NCI-H146 treated with DMSO at 0.1 percent for 48 hours (cell line): Measurements from ENCODE around the gene NBEAL1.
A peak's percentile ranks its signal among the peaks of the same experiment; 100 is the strongest.
"Not testable (repeated sequence)": the region's sequence is repeated elsewhere in the genome, so short reads cannot be mapped to it uniquely, and the experiment has no call there.

Source experiments
- DNase-seq: peaks from one replicate; lab custom pipeline; 2025; ENCODE audit not compliant: unreplicated experiment; lab: John Stamatoyannopoulos, UW

NBEAL1 gene

DNA sequence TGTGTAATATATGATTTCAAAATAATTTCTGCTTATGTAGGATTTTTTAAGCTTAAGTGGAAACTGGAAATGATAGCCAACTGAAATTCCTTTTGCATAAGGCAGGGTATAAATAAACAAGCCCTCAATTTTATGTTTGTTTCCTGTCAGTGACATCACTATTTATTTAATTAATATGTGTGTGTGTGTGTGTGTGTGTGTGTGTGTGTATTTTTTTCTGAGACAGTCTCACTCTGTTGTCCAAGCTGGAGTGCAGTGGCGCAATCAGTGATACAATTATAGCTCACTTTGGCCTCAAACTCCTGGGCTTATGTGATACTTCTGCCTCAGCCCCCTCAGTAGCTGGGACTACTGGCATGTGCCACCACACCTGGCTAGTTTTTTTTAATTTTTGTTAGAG, 194.9 kb downstream of the NBEAL1 start:
- DNase-seq: no peak

DNA sequence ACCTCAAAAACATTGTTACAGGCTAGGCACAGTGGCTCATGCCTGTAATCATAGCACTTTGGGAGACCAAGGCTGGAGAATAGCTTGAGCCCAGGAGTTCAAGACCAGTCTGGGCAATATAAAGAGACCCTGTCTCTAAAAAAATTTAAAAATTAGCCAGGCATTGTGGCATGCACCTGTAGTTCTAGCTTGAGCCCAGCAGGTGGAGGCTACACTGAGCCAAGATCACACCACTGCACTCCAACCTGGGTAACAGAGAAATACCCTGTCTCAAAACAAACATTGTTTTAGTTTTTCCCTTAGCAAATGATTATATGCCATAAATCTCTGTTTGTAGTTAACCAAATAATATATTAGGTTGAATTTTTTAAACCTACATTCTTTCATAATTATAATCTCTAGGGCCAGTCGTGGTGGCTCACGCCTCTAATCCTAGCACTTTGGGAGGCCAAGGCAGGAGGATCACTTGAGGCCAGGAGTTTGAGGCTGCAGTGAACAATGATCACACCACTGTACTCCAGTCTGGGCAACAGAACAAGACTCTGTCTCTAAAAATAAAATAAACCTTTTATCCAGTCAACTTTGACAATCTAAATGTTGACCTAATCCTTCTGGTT, 210.9 kb downstream of the NBEAL1 start:
- no peak for DNase-seq

DNA sequence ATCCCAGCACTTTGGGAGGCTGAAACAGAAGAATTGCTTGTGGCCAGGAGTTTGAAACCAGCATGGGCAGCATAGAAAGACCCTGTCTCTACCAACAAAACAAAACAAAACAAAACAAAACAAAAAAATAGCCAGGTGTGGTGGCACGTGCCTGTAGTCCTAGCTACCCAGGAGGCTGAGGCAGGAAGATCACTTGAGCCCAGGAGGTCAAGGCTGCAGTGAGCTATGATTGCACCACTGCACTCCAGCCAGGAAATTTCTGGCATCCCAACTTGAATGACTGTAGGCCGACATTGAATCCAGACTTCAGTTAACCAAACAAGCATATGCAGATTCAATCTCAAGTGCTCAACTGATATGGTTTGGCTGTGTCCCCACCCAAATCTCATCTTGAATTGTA, 215.0 kb downstream of the NBEAL1 start:
- DNase-seq: not testable (repeated sequence)

- DNase-seq: no peak
Measured at GRCh38 chr2:203237346-203238238, 222.9 kb downstream of the NBEAL1 start.

DNA sequence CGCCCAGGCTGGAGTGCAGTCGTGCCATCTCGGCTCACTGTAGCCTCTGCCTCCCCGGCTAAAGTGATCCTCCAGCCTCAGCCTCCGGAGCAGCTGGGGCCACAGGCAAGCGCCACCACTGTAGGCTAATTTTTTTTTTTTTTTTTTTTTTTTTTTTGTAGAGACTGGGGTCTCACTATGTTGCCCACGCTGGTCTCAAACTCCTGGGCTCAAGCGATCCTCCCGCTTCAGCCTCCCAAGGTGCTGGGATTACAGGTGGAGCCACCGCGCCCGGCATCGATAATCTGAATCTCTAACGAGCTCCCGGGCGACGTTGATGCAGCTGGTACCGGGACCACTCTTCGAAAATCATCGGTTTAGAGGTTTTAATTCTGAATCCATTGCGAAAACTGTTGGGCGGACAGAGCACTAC, 223.6 kb downstream of the NBEAL1 start:
- no peak for DNase-seq

- peak; percentile 74 for DNase-seq
Measured at GRCh38 chr2:203238704-203239526, 224.2 kb downstream of the NBEAL1 start, which contains the start of gene CYP20A1. TSS of gene CYP20A1 (plus strand) at chr2:203239018. CDS start at chr2:203239063, 45 bp downstream.

DNA sequence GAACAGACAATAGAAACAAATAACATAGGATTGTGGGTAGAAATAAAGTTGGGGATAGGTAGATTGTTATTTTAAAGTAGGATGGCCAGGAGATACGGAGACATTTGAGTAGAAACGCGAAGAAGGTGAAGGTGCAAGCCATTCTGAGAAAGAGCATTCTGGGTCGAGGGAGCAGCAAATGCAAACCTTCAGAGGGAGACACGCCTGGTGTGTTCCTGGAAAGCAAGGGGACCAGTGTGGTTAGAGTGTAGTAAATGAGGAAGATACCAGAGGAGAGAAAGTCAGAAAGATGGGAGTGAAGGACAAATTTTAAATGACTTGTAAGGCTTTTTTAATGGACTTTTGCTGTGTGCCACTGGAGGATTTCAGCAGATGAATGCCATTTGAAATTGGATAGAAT, 225.8 kb downstream of the NBEAL1 start:
- DNase-seq: no peak

GRCh38 chr2:203242518-203242917, 227.8 kb downstream of the NBEAL1 start:
- DNase-seq: no peak

GRCh38 chr2:203246646-203247045, 232.0 kb downstream of the NBEAL1 start:
- no peak for DNase-seq

- DNase-seq: no peak
Measured at GRCh38 chr2:203252818-203253217, 238.1 kb downstream of the NBEAL1 start.

GRCh38 chr2:203253422-203254095, 238.9 kb downstream of the NBEAL1 start:
- not testable (repeated sequence) for DNase-seq

DNA sequence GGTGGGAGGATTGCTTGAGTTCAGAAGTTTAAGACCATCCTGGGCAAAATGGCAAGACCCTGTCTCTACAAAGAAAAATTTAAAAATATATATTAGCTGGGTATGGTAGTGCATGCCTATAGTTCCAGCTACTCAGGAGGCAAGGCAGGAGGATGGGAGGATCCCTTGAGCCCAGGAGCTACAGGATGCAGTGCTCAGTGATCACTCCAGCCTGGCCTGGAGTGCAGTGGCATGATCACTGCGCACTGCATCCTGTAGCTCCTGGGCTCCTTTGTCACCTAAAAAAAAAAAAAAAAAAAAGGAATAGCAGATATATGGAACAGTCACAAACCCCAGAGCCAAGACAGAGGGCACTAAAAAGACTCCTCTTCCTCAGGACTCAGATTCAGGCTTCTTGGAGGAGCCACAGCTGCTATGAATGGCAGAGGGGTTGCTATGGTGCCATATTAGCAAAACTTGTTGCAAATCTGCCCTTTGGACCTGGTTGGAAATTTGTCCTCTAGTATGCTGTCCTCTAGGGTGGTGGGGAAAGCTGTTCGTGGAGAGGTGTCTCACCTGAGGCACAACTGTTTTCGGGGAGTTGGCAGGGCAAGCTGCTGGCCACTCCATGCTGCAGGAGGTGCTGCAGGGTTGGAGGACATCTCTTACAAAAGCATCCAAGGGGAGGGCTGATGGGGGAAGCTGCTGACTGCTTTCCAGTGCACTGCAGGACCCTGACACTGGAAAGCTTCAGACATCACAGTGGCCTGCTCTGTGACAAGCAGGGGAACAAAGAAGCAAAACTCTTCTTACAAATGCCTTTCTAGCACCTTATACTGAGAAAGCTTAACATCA, 246.9 kb downstream of the NBEAL1 start:
- no peak for DNase-seq
